ENCODE data around the gene METTL8.
A peak's percentile ranks its signal among the peaks of the same experiment; 100 is the strongest.

The METTL8 gene, protein sequence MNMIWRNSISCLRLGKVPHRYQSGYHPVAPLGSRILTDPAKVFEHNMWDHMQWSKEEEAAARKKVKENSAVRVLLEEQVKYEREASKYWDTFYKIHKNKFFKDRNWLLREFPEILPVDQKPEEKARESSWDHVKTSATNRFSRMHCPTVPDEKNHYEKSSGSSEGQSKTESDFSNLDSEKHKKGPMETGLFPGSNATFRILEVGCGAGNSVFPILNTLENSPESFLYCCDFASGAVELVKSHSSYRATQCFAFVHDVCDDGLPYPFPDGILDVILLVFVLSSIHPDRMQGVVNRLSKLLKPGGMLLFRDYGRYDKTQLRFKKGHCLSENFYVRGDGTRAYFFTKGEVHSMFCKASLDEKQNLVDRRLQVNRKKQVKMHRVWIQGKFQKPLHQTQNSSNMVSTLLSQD

DNA sequence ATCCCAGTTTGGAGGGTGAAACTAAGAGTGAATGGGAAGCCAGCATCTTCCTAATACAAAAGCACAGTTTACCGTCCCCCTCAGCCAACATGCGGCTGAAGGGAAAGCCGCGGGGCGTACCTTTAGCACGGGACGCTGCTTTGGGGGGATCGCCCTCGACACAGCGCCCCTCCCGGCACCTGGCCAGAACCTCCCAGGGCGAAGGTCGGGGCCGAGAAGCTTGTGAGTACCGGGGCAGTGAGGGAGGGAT lies at the start of gene METTL8:
Gene METTL8 (minus strand): TSS at position 228 of the 250 bp plus-strand sequence. CDS start 41,805 bp downstream, outside the sequence.
- no peak for DNase-seq (ENCODE audit: low read depth in 2 of 2)

DNA sequence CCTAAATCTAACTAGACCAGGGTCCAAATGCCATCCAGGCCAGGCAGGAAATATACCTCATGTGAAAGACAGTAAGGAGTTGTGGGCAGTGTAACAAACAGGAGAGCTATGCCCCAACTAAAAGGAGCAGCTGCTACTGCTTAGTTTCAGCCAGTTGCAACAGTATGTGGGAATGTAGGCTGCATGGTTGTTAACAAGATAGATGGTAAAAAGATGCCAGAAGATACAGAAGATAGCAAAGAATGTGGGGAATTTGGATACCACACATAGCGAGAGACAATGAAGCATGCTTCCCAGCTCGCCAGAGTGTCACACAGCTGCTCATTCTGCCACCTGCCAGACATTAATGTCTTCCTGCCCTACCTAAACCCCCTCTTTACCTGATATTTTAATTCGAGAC lies 49.1 kb upstream of the METTL8 start:
- DNase-seq (ENCODE audit: low read depth in 2 of 2): no peak

DNA sequence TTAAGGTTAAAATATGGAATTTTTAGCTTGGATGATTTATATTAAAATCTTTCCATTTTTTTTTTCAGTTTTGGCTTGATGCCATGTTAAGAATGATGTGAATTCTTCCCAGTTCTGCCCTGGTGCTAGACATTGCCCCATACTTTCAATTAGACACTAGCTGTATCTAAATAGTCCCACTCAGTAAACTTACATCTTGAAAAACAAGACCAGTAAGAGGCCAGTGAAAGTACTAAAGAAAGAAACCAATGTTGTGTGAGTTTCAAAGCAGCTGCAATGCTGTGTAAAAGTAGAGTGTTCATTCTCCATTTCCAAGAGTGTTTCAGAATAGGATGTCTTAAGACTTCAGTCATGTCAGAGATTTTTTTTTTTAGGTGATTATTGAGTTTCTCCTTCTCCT lies 48.5 kb upstream of the METTL8 start:
- DNase-seq (ENCODE audit: low read depth in 2 of 2): no peak

DNA sequence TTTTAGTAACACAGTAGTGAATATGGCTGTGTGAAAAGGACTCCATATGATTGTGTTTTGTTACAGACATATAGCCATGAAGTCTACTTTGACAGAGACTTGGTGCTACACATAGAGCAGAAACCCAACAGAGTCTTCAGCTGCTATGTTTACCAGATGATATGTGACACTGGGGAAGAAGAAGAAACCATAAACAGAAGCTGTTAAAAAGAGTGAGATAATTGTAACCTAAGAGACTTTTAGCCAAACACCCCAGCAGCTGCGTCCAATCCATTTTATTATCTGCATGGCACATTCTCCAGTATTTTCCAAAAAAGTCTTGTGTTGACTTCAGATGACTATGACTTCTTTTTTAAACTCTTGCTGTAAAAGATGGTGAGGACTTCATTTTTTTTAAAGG lies 47.1 kb upstream of the METTL8 start:
- no peak for DNase-seq (ENCODE audit: low read depth in 2 of 2)

DNA sequence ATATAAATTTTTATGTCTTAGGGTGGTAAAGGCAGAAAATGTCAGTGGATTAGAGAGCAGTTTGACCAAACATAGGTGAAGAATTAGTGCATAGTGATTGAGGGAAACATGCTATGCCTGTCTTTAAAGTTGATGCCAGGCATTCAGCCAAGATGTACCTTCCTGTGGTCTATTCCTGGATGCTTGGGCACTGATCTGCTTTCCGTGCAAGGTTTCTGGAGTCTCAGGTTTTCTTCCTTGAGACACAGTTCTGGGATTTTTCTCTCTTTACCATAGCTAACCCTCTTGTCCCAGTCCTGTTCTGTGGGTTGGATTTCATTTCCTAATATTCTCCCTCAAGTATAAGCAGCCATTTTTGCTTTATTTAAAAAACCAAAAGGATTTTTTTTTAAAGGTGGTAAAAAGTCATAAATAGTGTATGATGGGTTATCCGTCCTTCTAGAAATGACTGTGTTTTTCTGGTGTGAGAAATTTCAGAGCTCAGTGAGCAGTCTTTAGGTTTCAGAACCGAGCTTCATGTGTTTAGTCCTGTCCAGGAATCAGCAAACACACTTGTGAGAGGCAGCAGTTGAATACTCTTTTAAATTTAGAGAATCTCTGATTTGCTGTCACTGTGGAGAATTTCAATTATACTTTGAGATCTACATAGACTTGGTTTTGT lies 45.5 kb upstream of the METTL8 start:
- DNase-seq (ENCODE audit: low read depth in 2 of 2): no peak

DNA sequence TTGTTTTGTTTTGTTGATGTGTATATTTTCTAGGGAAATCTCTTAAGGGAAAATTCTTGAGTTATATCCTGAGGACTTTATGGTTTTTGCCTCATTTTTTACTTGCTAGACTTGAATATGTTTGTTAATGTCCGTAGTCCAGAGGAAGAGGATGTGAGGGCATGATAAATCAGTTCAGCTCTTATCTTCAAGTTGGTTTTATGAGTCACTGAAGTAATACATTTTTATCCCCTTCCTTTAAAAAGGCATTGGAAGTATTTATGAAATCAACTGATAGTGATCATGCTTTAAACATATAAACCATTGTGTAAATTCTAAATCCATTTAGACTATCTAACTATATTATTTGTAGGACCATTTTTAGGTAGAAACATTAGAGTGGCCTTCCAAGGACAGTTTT lies 44.6 kb upstream of the METTL8 start:
- DNase-seq (ENCODE audit: low read depth in 2 of 2): no peak

DNA sequence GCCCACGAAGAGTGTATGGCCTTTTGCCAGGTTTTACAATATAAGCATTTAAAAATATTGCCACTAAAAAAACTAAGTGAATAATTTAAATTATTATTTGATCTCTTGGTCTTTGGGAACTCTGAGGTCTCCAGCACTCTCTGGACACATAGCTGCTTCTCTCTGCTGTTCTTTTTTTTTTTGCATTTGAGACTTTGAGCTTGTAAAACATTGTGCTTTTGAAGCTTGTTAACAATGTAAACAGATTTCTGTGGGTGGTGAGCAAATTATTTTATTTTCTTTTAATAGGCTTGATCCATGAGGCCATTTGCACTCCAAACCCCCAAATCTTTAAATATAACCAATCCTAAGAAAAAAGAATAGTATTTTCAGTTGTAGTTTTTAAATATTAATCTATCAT lies 42.2 kb upstream of the METTL8 start:
- DNase-seq (ENCODE audit: low read depth in 2 of 2): no peak

DNA sequence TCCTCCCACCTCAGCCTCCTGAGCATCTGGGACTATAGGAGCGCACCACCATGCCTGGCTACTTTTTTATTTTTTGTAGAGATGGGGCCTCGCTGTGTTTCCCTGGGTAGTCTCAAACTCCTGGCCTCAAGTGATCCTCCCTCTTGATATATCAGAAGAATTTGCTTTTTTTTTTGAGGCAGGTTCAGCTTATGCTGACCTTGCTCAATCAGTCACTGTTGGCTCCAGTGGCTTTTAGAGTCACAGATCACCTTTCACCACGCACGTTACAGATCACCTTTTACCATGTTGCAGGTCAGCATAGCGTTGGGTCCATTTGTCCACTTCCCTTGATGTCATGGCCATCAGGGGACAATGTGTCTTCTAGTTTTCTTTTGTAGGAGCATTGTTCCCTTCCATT lies 36.3 kb upstream of the METTL8 start:
- no peak for DNase-seq (ENCODE audit: low read depth in 2 of 2)

DNA sequence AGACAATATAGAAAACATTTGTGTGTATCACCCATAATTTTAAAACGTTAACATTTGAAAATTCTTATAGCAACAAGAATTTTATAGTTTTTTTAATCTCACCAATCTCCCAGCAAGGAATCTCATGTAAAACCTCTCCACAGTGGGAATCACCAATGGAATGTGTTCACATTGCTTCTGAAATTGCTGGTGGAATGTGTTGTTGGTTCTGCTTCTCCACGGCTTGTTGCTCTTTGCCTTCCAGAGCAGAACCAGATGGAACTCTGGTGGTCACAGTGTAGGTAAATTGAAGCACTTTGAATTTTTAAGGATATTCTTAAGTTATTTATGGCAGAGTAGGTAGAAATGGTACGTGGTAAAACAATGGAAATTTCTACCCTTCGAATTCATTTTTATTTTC lies 35.4 kb upstream of the METTL8 start:
- DNase-seq (ENCODE audit: low read depth in 2 of 2): no peak

DNA sequence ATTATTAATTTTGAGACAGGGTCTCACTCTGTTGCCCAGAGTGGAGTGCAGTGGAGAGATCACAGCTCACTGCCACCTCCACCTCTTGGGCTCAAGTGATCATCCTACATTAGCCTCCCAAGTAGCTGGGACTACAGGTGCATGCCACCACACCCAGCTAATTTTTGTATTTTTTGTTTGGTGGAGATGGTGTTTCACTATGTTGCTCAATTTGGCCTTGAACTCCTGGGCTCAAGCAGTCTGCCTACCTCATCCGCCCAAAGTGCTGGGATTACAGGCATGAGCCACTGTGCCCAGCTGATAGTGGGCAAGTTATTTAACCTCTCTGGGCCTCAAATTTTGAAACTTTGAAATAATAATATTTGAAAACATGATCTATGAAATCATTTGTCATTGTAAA lies 26.7 kb upstream of the METTL8 start:
- no peak for DNase-seq (ENCODE audit: low read depth in 2 of 2)

DNA sequence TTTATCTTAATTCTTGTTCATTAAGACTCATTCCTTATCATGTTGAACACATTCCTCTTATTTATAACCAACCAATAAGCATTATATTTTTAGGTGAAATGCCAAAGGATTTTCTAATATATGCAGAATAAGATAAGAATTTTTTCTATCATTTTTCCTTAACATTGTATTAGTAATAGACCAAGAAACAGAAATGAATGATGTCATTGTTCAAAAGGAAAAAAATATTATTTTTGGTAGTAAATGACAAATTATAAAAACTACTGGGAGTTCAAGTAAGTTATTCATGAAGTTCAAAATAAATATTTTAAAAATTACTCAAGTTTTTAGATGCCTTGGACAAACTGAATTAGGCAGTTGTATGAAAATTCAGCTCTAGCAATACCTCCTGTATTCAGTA lies 25.7 kb upstream of the METTL8 start:
- no peak for DNase-seq (ENCODE audit: low read depth in 2 of 2)

DNA sequence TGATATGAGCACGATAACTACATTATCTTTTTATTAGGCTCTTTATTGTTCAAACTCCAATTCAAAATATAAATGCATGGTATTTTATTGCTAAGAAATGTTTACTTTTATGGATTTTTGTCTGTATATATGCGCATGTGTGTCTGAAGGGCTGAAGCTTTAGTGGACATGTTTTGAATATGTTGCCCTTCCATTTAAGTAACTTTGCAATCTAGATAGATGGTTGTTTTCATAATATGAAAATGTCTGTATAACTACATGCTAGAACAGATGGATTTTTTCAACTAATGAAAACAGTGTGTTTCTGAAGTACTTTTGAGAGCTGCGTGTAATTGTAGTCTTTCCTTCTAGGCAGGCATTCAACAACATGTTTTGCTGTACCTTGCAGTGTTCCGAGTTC lies 19.0 kb upstream of the METTL8 start:
- DNase-seq (ENCODE audit: low read depth in 2 of 2): no peak

DNA sequence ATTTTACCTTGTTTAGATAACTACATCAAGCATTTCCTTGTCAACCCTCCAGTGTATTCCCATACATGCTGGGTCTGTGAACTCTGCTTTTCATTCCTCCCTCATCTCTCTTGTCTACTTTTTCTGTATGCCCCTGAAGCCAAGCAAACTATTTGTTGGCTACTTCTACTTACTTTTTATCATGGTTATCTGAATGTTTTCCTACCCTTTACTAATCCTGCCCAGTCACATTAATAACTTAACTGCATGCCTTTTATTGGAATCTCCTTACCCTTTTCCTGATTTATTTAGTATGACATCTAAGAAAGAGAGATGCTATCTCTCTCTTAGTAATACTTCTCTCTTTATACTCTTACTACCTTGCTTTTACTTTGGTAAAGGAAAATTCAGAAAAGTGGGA lies 17.3 kb upstream of the METTL8 start:
- no peak for DNase-seq (ENCODE audit: low read depth in 2 of 2)

DNA sequence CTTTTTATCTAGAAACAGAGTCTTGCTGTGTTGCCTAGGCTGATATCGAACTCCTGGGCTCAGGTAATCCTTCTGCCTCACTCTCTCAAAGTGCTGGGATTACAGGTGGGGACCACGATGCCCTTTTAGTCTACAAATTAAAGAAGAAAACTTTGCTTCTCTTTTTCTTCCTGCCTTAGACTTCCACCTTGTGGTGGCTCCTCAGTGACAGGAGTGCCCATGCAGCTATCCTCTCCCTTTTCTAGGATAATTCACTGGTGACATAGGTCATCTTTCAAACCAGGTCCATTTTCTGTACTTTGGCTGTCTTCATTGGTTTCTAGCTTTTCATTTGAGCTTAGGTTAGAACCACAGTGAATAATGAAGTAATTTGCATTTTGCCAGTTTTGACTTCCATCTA lies 13.9 kb upstream of the METTL8 start:
- DNase-seq (ENCODE audit: low read depth in 2 of 2): no peak

DNA sequence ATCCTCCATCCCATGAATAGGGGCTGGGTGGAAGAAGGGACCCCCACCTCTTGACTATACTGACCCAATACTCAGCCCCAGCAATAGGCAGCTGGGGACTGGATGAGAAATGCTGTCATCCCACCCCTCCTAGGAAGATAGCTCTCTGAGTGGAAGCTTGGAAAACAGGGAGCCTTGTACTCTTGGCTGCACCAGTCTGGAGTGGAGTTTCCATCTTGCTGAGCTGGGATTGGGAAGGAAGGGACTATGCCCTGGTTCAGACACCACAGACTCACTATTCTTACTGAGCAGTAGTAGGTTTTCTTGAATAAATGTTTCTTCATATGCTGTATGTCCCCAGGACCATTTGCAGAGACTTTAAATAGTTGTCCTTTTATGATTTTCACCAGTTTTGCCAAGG lies 7.7 kb upstream of the METTL8 start:
- DNase-seq (ENCODE audit: low read depth in 2 of 2): no peak

DNA sequence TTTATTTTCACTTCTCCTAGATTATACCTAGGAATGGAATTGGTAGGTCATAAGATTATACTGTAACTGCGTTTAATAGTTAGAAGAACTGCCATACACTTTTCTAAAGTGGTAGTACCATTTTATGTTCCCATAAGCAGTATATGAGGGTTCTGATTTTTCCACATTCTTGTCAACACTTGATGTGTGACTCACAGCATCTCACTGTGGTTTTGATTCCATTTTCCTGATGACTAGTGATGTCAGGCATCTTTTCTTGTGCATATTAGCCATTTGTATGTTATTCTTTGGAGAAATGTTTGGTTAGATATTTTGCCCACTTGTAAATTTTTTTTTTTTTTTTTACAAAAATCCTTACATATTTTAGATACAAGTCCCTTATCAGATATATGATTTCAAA lies 2.5 kb upstream of the METTL8 start:
- no peak for DNase-seq (ENCODE audit: low read depth in 2 of 2)

DNA sequence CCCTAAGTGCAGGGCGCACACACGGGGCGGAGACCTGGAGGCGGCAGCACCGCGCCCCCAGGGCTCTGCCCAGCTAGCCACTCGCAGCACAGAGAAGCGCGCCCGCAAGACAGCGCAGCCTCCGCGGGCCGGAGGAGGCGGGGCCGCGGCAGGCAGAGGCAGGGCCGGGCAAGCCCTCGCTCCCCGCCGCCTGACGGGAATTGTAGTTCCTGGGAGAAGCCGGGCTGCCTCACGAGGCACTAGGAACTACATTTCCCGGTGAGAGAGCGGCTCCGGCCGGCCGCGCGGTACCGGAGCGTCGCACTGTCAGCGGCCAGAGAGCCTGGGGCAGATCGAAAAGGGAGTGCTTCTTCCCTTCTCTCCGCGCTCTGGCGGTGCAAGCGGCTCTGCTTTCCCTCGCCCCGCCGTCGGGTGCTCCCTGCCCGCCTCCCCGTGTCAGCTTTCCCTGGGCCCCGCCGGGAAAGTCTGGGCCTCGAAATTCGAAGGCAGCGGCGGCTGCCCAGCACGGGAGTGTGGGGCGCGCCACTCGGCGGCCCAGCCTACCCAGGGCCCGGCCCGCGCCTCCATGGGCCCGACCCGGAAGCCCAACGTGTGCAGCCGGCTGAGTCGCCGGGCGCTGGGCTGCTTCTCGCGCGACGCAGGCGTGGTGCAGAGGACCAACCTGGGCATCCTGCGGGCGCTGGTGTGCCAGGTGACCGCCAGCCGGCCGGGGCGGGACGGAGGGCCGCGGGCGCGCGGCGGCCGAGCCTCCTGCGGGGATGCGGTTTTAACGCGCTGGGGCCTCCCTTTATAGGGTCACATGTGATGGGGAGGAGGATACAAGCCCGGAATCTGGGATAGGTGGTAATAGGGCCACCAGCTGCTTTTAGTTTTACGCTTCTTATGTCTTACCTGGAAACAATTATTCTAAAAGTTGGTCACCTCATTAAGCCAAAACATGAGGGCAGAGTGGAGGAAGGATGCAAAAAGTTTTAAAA lies 511 bp upstream of the METTL8 start, which contains the start of gene DCAF17:
Gene DCAF17 (plus strand): TSS at position 214 of the 977 bp plus-strand sequence. CDS start 352 bp downstream, at position 566.
- peak; percentile 85 to 92 for DNase-seq (ENCODE audit: low read depth in 2 of 2)

DNA sequence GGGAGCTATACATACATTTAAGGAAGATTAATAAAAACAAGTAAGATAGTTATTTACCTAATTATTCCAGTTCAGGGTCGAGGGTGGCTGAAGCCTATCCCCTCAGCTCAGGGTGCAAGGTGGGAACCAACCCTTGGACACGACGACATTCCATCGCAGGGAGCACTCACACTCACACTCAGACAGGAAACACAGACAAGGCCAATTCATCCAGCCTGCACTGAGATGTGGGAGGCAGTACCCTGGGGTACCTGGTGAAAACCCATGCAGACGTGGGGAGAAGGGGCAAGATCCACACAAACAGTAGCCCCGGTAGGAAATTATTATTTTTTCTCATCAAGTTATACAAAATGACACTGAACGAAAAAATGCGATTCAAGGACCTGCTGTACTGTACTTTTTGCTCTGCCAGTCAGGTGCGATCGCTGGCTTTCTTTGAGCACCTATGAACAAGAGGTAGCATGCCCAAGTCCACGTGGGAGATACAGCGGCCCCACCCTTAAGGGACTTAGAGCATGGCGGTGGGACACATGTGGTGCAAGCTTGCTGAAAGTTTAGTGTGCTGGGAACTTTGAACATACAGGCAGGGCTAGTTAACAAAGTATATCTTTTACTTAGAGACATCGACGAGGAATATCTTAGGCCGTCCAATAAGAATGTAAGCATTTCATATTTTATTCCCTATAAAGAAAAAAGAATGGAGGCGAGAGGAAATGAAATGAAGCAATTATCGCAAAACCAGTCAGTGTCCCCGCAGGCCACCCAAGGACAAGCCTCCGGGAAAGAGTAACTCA lies 624 bp downstream of the METTL8 start:
- peak in 1 of 2 donors; percentile 31 for DNase-seq (ENCODE audit: low read depth in 2 of 2)

DNA sequence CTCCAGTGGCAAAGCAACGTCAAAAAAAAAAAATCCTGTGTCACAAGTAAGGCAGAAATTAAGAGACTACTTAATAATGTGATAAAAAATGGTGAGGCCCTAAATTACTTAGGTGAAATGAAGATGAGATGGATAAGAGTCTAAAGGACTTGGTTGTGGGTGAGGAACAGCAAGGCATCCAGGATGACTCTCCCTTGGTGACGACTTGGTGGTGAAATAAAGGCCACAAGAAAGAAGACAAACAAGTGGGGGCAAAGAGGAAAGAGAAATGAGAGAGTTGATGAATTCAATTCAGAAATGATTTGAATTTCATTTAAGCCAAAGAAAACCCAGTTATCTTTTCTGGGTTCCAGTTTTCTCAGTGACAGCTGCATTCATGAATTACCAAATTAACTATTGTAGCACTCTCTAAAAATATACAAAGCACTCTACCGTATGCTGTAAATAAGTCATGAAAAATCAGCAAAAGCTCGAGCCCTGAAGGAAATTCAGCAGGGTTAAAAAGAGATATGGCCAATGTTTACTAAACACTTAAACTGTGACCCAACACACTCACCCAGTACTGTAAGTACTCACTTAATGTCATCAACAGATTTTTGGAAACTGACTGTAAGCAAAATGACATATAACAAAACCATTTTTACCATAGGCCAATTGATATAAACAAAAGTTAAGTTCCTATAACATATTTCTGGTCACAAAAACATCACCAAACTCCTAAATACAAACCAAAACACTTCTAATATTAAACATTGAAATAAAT lies 1.4 kb downstream of the METTL8 start:
- no peak for DNase-seq (ENCODE audit: low read depth in 2 of 2)

DNA sequence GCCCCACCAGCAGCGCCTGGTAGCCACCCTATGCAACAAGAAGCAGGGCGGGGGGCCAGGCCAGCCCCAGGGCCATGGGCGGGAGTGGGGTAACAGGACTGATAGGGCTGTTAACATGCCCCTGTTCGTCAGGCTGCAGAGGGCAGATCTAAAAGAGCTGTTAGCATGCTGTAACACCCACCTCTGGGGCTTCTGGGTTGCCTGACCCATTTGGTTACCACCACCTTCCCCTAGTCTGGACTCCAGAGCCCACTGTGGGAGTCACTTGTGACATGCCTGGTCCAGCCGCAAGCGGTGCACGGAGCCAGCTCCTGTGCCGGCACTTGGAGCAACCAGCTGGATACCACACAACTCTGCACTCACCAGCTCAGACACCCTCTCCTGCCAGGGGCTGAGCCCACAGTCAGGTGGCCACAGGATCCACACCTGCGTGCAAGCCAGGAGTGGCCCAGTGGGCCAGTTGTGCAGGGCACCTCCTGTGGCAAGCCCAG lies 2.1 kb downstream of the METTL8 start:
- DNase-seq (ENCODE audit: low read depth in 2 of 2): no peak
